Upper lobe of left lung (tissue), 6 donors: Measurements from ENCODE around the gene TRAT1. TPM values are rescaled to one million over a fixed set of nuclear protein-coding genes. Genes with fewer than 3 reads are reported as not detected.
"Not testable (repeated sequence)": the region's sequence is repeated elsewhere in the genome, so short reads cannot be mapped to it uniquely, and the experiment has no call there.

Experiments used
- ATAC-seq, 2 donors: fragments of 200-7000 bp; cut with Tn5 transposase; one replicate each; pipeline ENCODE4 v1.9.1; 2022; ENCODE audit warnings: mild to moderate bottlenecking in 2 of 2, moderate library complexity in 2 of 2; ENCODE audit not compliant: low FRiP score in 2 of 2
- DNase-seq, 2 donors: peaks; one replicate each; pipeline ENCODE4 v3.0.0-alpha.2; 2019 to 2020
- H3K27ac ChIP-seq, 4 donors: fragments of 200-600 bp; sonication (generic); one replicate each; pipeline ENCODE4 v1.5.1; 2016 to 2019
- H3K27me3 ChIP-seq, 4 donors: fragments of 200-600 bp; sonication (generic); one replicate each; pipeline ENCODE4 v1.5.1; 2017 to 2019
- H3K36me3 ChIP-seq, 4 donors: fragments of 200-600 bp; sonication (generic); one replicate each; pipeline ENCODE4 v1.5.1; 2016 to 2019
- H3K4me1 ChIP-seq, 4 donors: fragments of 200-600 bp; sonication (generic); one replicate each; pipeline ENCODE4 v1.5.1; 2018 to 2019
- H3K4me3 ChIP-seq, 4 donors: fragments of 200-600 bp; sonication (generic); one replicate each; pipeline ENCODE4 v1.5.1; 2017 to 2019; ENCODE audit warnings: mild to moderate bottlenecking in 2 of 4, moderate library complexity in 1 of 4
- H3K9me3 ChIP-seq, 4 donors: fragments of 200-600 bp; sonication (generic); one replicate each; pipeline ENCODE4 v1.5.1; 2018 to 2019
- EP300 ChIP-seq, 4 donors: sonication (generic); formaldehyde crosslinking; IDR thresholded peaks; one replicate each; pipeline ENCODE4 v1.5.1; 2017; ENCODE audit warnings: antibody characterized with exemption in 4 of 4, control low read depth in 2 of 4
- POLR2A ChIP-seq, 4 donors: fragments of 450-650 bp; IDR thresholded peaks; one replicate each; pipeline ENCODE4 v1.5.1; 2016 to 2017; ENCODE audit warnings: antibody characterized with exemption in 4 of 4, mild to moderate bottlenecking in 2 of 4
- POLR2AphosphoS5 ChIP-seq, 2 donors: sonication (generic); formaldehyde crosslinking; IDR thresholded peaks; one replicate each; pipeline ENCODE4 v1.5.1; 2017; ENCODE audit warnings: antibody characterized with exemption in 2 of 2
- WGBS, 2 donors: methylation state at CpG; one replicate each; pipeline ENCODE4 v1.1.5; 2017 to 2018; 5-methylcytosine and 5-hydroxymethylcytosine counted together
- total RNA-seq, 6 donors: library from RNA; depleted of rRNA in 4 of 6; stranded (reverse); fragments of >200 nt in 4 of 6; gene quantifications; one replicate each; pipeline versions ENCODE4 v1.1.0 to v1.2.1, GENCODE V29; 2016 to 2021
- TF ChIP-seq, protein P1 (sequence below), 6 experiments: fragments of 450-650 bp in 4 of 6; fragments of 200-600 bp in 2 of 6; sonication (generic) in 2 of 6; IDR thresholded peaks; one replicate each; pipeline ENCODE4 v1.5.1; 2016 to 2019; ENCODE audit warnings: antibody characterized with exemption in 6 of 6
- donor health status: DM: no; HTN: no; CAD: no; lungs with moderate emphysema.
- donor health status: DM: no; HTN: yes; CAD: no; lungs with severe emphysema.

The TRAT1 gene
- total RNA-seq, 6 donors from 2014 or later, result 0.67 to 9.9 (median 1.1) TPM

DNA sequence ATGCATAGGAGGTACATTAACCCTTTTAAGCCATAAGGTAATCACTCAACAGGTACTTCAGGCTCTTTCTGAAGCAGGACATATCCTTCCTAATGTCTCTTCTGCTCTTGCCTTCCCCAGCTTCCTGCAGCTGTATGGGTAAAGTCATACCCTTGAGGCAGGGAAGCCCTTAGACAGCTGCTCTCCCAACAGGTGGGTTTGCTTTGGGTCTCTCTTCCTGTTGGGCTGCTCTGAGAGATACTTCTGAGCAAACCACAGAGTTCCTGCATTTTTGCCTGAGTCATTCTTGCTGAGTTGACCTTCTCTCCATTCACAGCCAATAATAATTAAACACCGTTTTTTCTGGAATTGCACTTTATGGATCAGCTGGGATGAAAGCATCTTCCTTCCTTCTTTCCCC, 2.0 kb upstream of the TRAT1 start:
- Histone ChIP-seq H3K36me3 (no peaks in the 10 kb centered on the region), H3K27me3 (no peaks in the 10 kb centered on the region), H3K4me1 (no peaks in the 10 kb centered on the region), H3K27ac (no peak overlapping the region), H3K4me3 (no peak overlapping the region), H3K9me3 (no peaks in the 10 kb centered on the region)
- 82 to 86% methylated on average over 1 of the region's 1 CpG for WGBS, 2 donors
- TF ChIP-seq, protein P1, sequence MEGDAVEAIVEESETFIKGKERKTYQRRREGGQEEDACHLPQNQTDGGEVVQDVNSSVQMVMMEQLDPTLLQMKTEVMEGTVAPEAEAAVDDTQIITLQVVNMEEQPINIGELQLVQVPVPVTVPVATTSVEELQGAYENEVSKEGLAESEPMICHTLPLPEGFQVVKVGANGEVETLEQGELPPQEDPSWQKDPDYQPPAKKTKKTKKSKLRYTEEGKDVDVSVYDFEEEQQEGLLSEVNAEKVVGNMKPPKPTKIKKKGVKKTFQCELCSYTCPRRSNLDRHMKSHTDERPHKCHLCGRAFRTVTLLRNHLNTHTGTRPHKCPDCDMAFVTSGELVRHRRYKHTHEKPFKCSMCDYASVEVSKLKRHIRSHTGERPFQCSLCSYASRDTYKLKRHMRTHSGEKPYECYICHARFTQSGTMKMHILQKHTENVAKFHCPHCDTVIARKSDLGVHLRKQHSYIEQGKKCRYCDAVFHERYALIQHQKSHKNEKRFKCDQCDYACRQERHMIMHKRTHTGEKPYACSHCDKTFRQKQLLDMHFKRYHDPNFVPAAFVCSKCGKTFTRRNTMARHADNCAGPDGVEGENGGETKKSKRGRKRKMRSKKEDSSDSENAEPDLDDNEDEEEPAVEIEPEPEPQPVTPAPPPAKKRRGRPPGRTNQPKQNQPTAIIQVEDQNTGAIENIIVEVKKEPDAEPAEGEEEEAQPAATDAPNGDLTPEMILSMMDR (IDR thresholded peaks at IDR 0.05), result no peak
- TF ChIP-seq POLR2A (IDR thresholded peaks at IDR 0.05) (no peak), EP300 (IDR thresholded peaks at IDR 0.05) (no peak), POLR2AphosphoS5 (IDR thresholded peaks at IDR 0.05) (no peak)
- no peak for ATAC-seq
- no peak for DNase-seq

DNA sequence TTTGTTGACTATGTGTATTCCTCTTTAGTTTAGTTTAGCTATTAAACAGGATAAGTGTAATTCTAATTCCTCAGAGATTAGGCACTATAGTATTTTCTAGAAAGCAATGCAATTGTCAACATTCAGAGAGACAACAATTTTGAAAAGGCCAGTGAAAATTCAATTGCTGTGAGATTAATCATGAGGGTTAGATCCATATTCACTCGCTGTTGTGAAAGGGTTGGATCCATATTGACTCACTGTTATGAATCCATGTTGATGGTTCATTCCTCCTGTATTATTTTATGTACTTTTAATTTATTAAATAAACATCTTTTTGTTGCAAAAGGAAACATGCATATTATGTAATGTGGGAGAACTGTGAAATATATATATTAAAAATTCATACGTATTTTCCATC, 641 bp downstream of the TRAT1 start:
- Histone ChIP-seq H3K27ac (no peak overlapping the region), H3K4me1 (no peaks in the 10 kb centered on the region), H3K27me3 (no peaks in the 10 kb centered on the region), H3K9me3 (no peaks in the 10 kb centered on the region), H3K4me3 (peak overlapping the region in 1 of 4 donors; percentile 4), H3K36me3 (no peaks in the 10 kb centered on the region)
- DNase-seq (no peak), ATAC-seq (no peak)
- WGBS, 2 donors, result 79 to 84% methylated on average over 2 of the region's 2 CpGs
- TF ChIP-seq POLR2AphosphoS5 (IDR thresholded peaks at IDR 0.05) (no peak), POLR2A (IDR thresholded peaks at IDR 0.05) (no peak), EP300 (IDR thresholded peaks at IDR 0.05) (no peak)
- TF ChIP-seq, protein P1 (IDR thresholded peaks at IDR 0.05), result no peak

DNA sequence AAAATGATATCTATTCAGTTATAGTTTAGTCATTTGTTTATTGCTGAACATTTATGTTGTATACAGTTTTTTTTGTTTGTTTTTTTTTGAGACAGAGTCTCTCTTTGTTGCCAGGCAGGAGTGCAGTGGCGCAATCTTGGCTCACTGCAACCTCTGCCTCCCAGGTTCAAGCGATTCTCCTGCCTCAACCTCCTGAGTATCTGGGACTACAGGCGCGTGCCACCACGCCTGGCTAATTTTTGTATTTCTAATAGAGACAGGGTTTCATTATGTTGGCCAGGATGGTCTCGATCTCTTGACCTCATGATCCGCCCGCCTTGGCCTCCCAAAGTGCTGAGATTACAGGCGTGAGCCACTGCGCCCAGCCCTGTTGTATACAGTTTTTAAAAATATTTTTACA, 1.2 kb downstream of the TRAT1 start:
- DNase-seq, H3K9me3 ChIP-seq, H3K27me3 ChIP-seq, H3K36me3 ChIP-seq, H3K27ac ChIP-seq, H3K4me3 ChIP-seq, H3K4me1 ChIP-seq, ATAC-seq: not testable (repeated sequence)
- WGBS, 2 donors, result 81 to 92% methylated on average over 10 of the region's 10 CpGs

DNA sequence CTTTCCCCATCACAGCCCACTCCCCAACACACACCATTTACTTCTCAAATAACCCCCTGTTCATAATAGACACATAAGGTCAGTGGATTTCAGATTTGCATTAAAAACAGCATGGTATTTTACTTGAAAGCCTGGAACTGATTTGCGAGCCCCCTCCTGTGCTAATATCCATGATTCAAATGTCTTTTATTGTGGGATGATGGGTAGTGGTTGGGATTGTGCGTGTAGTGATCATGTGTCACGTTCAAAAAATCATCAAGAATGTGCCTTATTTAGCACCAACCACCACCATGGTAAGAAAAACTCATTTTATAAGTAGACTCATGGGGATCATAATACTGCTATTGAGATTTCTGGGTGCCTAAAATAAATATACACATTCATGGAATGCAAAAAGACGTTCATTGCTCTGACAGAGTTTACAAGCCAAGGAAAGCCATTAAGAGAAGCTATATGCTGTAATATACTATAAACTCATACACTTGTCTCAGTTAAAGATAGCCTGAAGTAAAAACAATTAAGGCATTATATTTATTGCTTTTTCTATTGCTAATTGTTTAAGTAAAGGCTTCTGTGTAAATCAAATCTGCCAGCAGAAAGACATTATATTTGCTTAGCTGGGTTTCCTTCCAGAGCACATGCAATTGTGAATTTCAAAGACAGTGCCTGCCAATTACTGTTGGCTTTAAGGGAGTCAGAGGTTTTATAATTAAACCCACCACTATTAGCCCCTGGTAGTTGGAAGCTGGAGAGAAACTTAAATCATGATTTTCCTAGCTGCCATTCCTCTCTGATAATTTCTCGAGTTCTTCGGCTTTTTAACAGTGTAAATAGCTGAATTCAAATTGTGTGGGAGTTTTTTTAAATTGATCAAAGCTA, 4.0 kb downstream of the TRAT1 start:
- WGBS, 2 donors, result 76 to 83% methylated on average over 6 of the region's 6 CpGs
- H3K27me3 ChIP-seq, result no peaks in the 10 kb centered on the region
- H3K4me3 ChIP-seq, result no peak overlapping the region
- H3K4me1 ChIP-seq, result no peaks in the 10 kb centered on the region
- DNase-seq (no peak), ATAC-seq (no peak)
- no peaks in the 10 kb centered on the region for H3K9me3 ChIP-seq
- H3K36me3 ChIP-seq, result no peaks in the 10 kb centered on the region
- H3K27ac ChIP-seq, result no peak overlapping the region
- TF ChIP-seq POLR2AphosphoS5 (IDR thresholded peaks at IDR 0.05), result no peak
- TF ChIP-seq POLR2A (IDR thresholded peaks at IDR 0.05), result no peak
- no peak for TF ChIP-seq EP300 (IDR thresholded peaks at IDR 0.05)
- TF ChIP-seq, protein P1 (IDR thresholded peaks at IDR 0.05), result no peak

DNA sequence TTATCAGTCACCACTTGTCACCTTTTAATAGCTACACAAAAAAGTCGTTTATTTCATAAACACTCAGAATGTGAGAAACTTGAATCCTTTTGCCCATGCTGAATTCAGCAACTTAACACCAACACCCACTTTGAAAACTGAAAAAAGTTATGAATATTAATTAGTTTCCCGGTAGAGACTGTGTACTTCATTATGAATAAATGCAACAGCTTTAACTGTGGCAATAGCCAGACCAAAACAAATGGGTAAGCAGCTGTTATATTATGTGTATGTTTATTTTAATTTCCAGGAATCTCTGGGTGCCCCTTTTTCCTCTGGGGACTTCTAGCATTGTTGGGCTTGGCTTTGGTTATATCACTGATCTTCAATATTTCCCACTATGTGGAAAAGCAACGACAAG, 7.8 kb downstream of the TRAT1 start:
- ATAC-seq (no peak), DNase-seq (no peak)
- Histone ChIP-seq H3K27ac (no peak overlapping the region), H3K27me3 (no peaks in the 10 kb centered on the region), H3K4me3 (no peak overlapping the region), H3K4me1 (no peaks in the 10 kb centered on the region), H3K36me3 (no peaks in the 10 kb centered on the region), H3K9me3 (no peaks in the 10 kb centered on the region)
- 58 to 65% methylated on average over 3 of the region's 3 CpGs for WGBS, 2 donors
- TF ChIP-seq, protein P1 (IDR thresholded peaks at IDR 0.05), result no peak
- no peak for TF ChIP-seq EP300 (IDR thresholded peaks at IDR 0.05)
- TF ChIP-seq POLR2AphosphoS5 (IDR thresholded peaks at IDR 0.05), result no peak
- TF ChIP-seq POLR2A (IDR thresholded peaks at IDR 0.05), result no peak
